GM21423 (cell line): ENCODE measurements around the gene SYT8.
"Not testable (repeated sequence)": the region's sequence is repeated elsewhere in the genome, so short reads cannot be mapped to it uniquely, and the experiment has no call there.

Experiments
- ATAC-seq: cut with Tn5 transposase; IDR thresholded peaks from one replicate; pipeline ENCODE4 v1.9.1; 2021; ENCODE audit warnings: mild to moderate bottlenecking, moderate library complexity; ENCODE audit not compliant: unreplicated experiment

Gene SYT8

GRCh38 chr11:1883346-1884302, 48.8 kb downstream of the SYT8 start:
- no peak for ATAC-seq

- no peak for ATAC-seq
Measured at GRCh38 chr11:1884303-1884700, 49.5 kb downstream of the SYT8 start.

GRCh38 chr11:1886551-1886950, 51.8 kb downstream of the SYT8 start:
- ATAC-seq = not testable (repeated sequence)
